HG03196 (cell line): Measurements from ENCODE around the gene MAMDC4.
"Not testable (repeated sequence)": the region's sequence is repeated elsewhere in the genome, so short reads cannot be mapped to it uniquely, and the experiment has no call there.

ENCODE experiments used
- ATAC-seq: cut with Tn5 transposase; IDR thresholded peaks from one replicate; pipeline ENCODE4 v1.9.1; 2021; ENCODE audit not compliant: unreplicated experiment

The MAMDC4 gene

GRCh38 chr9:136851941-136852663 is at the start of gene MAMDC4:
MAMDC4 (plus strand) TSS chr9:136852346; CDS start chr9:136852417, 71 bp downstream.
- ATAC-seq = no peak

GRCh38 chr9:136803009-136803550 is 49.1 kb upstream of the MAMDC4 start:
- not testable (repeated sequence) for ATAC-seq

- ATAC-seq = no peak
Measured at GRCh38 chr9:136803551-136804508, 48.3 kb upstream of the MAMDC4 start.

GRCh38 chr9:136804509-136805206 is 47.5 kb upstream of the MAMDC4 start:
- no peak for ATAC-seq

GRCh38 chr9:136805207-136805740 is 46.9 kb upstream of the MAMDC4 start:
- ATAC-seq = no peak

- no peak for ATAC-seq
Measured at GRCh38 chr9:136806067-136806466, 46.1 kb upstream of the MAMDC4 start.

GRCh38 chr9:136806631-136807201 is 45.4 kb upstream of the MAMDC4 start:
- ATAC-seq = no peak

GRCh38 chr9:136807281-136808074 is 44.7 kb upstream of the MAMDC4 start, which contains the start of gene RABL6:
RABL6 (plus strand) TSS chr9:136807948; CDS start chr9:136808197, 249 bp downstream.
- ATAC-seq = peak; percentile 61

- peak; percentile 32 for ATAC-seq
Measured at GRCh38 chr9:136808075-136808805, 43.9 kb upstream of the MAMDC4 start.

- no peak for ATAC-seq
Measured at GRCh38 chr9:136808806-136809158, 43.4 kb upstream of the MAMDC4 start.

- ATAC-seq = no peak
Measured at GRCh38 chr9:136814725-136815421, 37.3 kb upstream of the MAMDC4 start.

GRCh38 chr9:136815422-136815782 is 36.7 kb upstream of the MAMDC4 start:
- no peak for ATAC-seq

GRCh38 chr9:136820971-136821825 is 30.9 kb upstream of the MAMDC4 start:
- no peak for ATAC-seq

GRCh38 chr9:136821826-136822544 is 30.2 kb upstream of the MAMDC4 start:
- ATAC-seq = no peak

- no peak for ATAC-seq
Measured at GRCh38 chr9:136823136-136824046, 28.8 kb upstream of the MAMDC4 start.
